IMR-90 (cell line): ENCODE results near the gene STK40. TPM values are rescaled to one million over a fixed set of nuclear protein-coding genes. Genes with fewer than 3 reads are reported as not detected.
A peak's percentile ranks its signal among the peaks of the same experiment; 100 is the strongest.

Experiments
- ATAC-seq: fragments of 200-7000 bp; cut with Tn5 transposase; 2 replicates; pipeline ENCODE4 v1.9.1; 2020; ENCODE audit warnings: low read depth, mild to moderate bottlenecking, moderate library complexity
- BruUV-seq: library from RNA; stranded (reverse); fragments of 400-500 nt; replicated peaks from 2 replicates; lab custom pipeline; 2021; lab: Mats Ljungman, UMichigan
- CTCF ChIA-PET: fragments of 300-600 bp; formaldehyde crosslinking; extraction: SDS; loops from one replicate; lab custom pipeline; 2021; ENCODE audit warnings: antibody characterized with exemption; lab: Yijun Ruan, JAX
- POLR2A ChIA-PET: fragments of 300-600 bp; sonication (Branson Sonifier 250); formaldehyde crosslinking; loops from one replicate; lab custom pipeline; 2022; ENCODE audit warnings: antibody characterized with exemption; ENCODE audit not compliant: unreplicated experiment; lab: Charles Lee
- DNase-seq: peaks from one replicate; pipeline ENCODE4 v3.0.0; 2013
- H2AFZ ChIP-seq: replicated peaks from 2 replicates; pipeline ENCODE3; 2013; ENCODE audit warnings: low read length, mild to moderate bottlenecking; ENCODE audit not compliant: poor library complexity
- H2AK5ac ChIP-seq: 2 replicates; pipeline ENCODE4 v1.6.1; 2013; ENCODE audit warnings: low read depth, low read length, inconsistent platforms
- H2AK9ac ChIP-seq: replicated peaks from 2 replicates; pipeline ENCODE3; 2013; ENCODE audit warnings: mild to moderate bottlenecking, low read depth, low read length, moderate library complexity; ENCODE audit not compliant: poor library complexity
- H2BK120ac ChIP-seq: 2 replicates; pipeline ENCODE4 v1.6.1; 2013; ENCODE audit warnings: low read depth, low read length, inconsistent platforms
- H2BK15ac ChIP-seq: 3 replicates; pipeline ENCODE4 v1.6.1; 2013; ENCODE audit warnings: low read depth, low read length, inconsistent platforms
- H2BK20ac ChIP-seq: 2 replicates; pipeline ENCODE4 v1.6.1; 2013; ENCODE audit warnings: low read depth, mild to moderate bottlenecking, inconsistent platforms, low read length, moderate library complexity
- H2BK5ac ChIP-seq: 2 replicates; pipeline ENCODE4 v1.6.1; 2013; ENCODE audit warnings: mild to moderate bottlenecking, low read depth, low read length, inconsistent platforms; ENCODE audit not compliant: poor library complexity, severe bottlenecking
- H3K14ac ChIP-seq: replicated peaks from 2 replicates; pipeline ENCODE4 v1.6.1; 2013; ENCODE audit warnings: low read depth, low read length, inconsistent platforms
- H3K18ac ChIP-seq: 2 replicates; pipeline ENCODE4 v1.6.1; 2013; ENCODE audit warnings: low read depth, low read length, control low read depth
- H3K23ac ChIP-seq: 2 replicates; pipeline ENCODE4 v1.6.1; 2013; ENCODE audit warnings: low read depth, low read length, inconsistent platforms
- H3K27ac ChIP-seq: 2 replicates; pipeline ENCODE4 v1.5.1; 2013; ENCODE audit warnings: mild to moderate bottlenecking, control low read depth, low read length; ENCODE audit not compliant: insufficient read depth
- H3K27me3 ChIP-seq: 2 replicates; pipeline ENCODE4 v1.6.1; 2013; ENCODE audit warnings: low read length; ENCODE audit not compliant: control insufficient read depth, insufficient read depth
- H3K36me3 ChIP-seq: 2 replicates; pipeline ENCODE4 v1.6.1; 2013; ENCODE audit warnings: low read length, mixed read lengths; ENCODE audit not compliant: control insufficient read depth, insufficient read depth
- H3K4ac ChIP-seq: 2 replicates; pipeline ENCODE4 v1.6.1; 2013; ENCODE audit warnings: low read depth, low read length, inconsistent platforms
- H3K4me1 ChIP-seq: 2 replicates; pipeline ENCODE4 v1.6.1; 2013; ENCODE audit warnings: low read length, mixed read lengths; ENCODE audit not compliant: control insufficient read depth, insufficient read depth
- H3K4me2 ChIP-seq: 2 replicates; pipeline ENCODE4 v1.6.1; 2013; ENCODE audit warnings: low read depth, mild to moderate bottlenecking, control low read depth, low read length, moderate library complexity
- H3K4me3 ChIP-seq: 2 replicates; pipeline ENCODE4 v1.5.1; 2013; ENCODE audit warnings: low read depth, mild to moderate bottlenecking, control low read depth, low read length, moderate library complexity; ENCODE audit not compliant: insufficient read depth
- H3K56ac ChIP-seq: 2 replicates; pipeline ENCODE4 v1.6.1; 2013; ENCODE audit warnings: low read length, inconsistent platforms; ENCODE audit not compliant: insufficient read depth; ENCODE audit errors: extremely low read depth
- H3K79me1 ChIP-seq, 2 experiments: 2 replicates each; pipeline ENCODE4 v1.6.1; 2013; ENCODE audit warnings: low read length in 2 of 2, inconsistent platforms in 1 of 2, low read depth in 1 of 2
- H3K9ac ChIP-seq: 2 replicates; pipeline ENCODE4 v1.6.1; 2013; ENCODE audit warnings: low read depth, low read length, control low read depth
- H3K9me1 ChIP-seq: 2 replicates; pipeline ENCODE4 v1.6.1; 2013; ENCODE audit warnings: low read length, inconsistent platforms; ENCODE audit not compliant: insufficient read depth
- H3K9me3 ChIP-seq: 2 replicates; pipeline ENCODE4 v1.6.1; 2013; ENCODE audit warnings: low read length; ENCODE audit not compliant: control insufficient read depth, insufficient read depth
- H4K20me1 ChIP-seq: 2 replicates; pipeline ENCODE4 v1.6.1; 2013; ENCODE audit warnings: low read length, inconsistent platforms; ENCODE audit not compliant: insufficient read depth
- H4K5ac ChIP-seq: 2 replicates; pipeline ENCODE4 v1.6.1; 2013; ENCODE audit warnings: mild to moderate bottlenecking, low read depth, low read length, control low read depth
- H4K8ac ChIP-seq, 2 experiments: 2 replicates each; pipeline ENCODE4 v1.6.1; 2013; ENCODE audit warnings: low read depth in 2 of 2, low read length in 2 of 2, control low read depth in 1 of 2, inconsistent platforms in 1 of 2
- H4K91ac ChIP-seq: 2 replicates; pipeline ENCODE4 v1.6.1; 2013; ENCODE audit warnings: low read depth, low read length, inconsistent platforms; ENCODE audit not compliant: insufficient read depth
- FOS ChIP-seq: fragments of 150-350 bp; IDR thresholded peaks from 2 replicates; pipeline ENCODE4 v1.6.1; 2016; ENCODE audit warnings: low read depth, low read length
- MAFK ChIP-seq: IDR thresholded peaks from 2 replicates; pipeline ENCODE4 v1.6.1; 2012; ENCODE audit warnings: low read depth, low read length, improper control_type of control experiment
- NFE2L2 ChIP-seq: fragments of 150-350 bp; IDR thresholded peaks from 2 replicates; pipeline ENCODE4 v1.6.1; 2016; ENCODE audit warnings: low read depth, mild to moderate bottlenecking, low read length
- POLR2A ChIP-seq: IDR thresholded peaks from 2 replicates; pipeline ENCODE4 v1.6.1; 2012; ENCODE audit warnings: mild to moderate bottlenecking, low read depth, low read length
- RAD21 ChIP-seq: IDR thresholded peaks from 2 replicates; pipeline ENCODE4 v1.6.1; 2012; ENCODE audit warnings: low read length, improper control_type of control experiment
- RCOR1 ChIP-seq: IDR thresholded peaks from 2 replicates; pipeline ENCODE4 v1.6.1; 2012; ENCODE audit warnings: mild to moderate bottlenecking, low read length, improper control_type of control experiment; ENCODE audit not compliant: insufficient replicate concordance
- RFX5 ChIP-seq: IDR thresholded peaks from 2 replicates; pipeline ENCODE4 v1.8.0; 2012; ENCODE audit warnings: low read depth, mild to moderate bottlenecking, low read length, moderate library complexity
- SMC3 ChIP-seq: fragments of 150-350 bp; IDR thresholded peaks from 2 replicates; pipeline ENCODE4 v1.6.1; 2016; ENCODE audit warnings: low read depth, mild to moderate bottlenecking, antibody characterized with exemption, low read length, moderate library complexity
- WGBS, 2 experiments: methylation state at CpG; one replicate each; pipeline versions ENCODE4 v1.1.5 to v1.1.7; 2013; ENCODE audit warnings: missing lambda C conversion rate in 2 of 2; ENCODE audit not compliant: insufficient read length in 1 of 2; ENCODE audit errors: extremely low coverage in 2 of 2; 5-methylcytosine and 5-hydroxymethylcytosine counted together
- dilution Hi-C: fragments of 300-500 bp; cut with HindIII; formaldehyde crosslinking; loops from one replicate; pipeline ENCODE4 v1.14.3; 2018; ENCODE audit warnings: low sequenced_read_pairs; ENCODE audit not compliant: unreplicated experiment
- in situ Hi-C: fragments of 300-500 bp; cut with MboI; formaldehyde crosslinking; loops from 3 replicates; pipeline ENCODE4 v1.14.3; 2019; ENCODE audit warnings: low sequenced_read_pairs, inconsistent platforms, mixed read lengths
- intact Hi-C: fragments of 100-400 bp; cut with micrococcal nuclease; formaldehyde crosslinking; loops from 2 replicates; pipeline ENCODE4 v1.10.0; 2022
- polyA plus RNA-seq, 3 experiments: library from polyadenylated mRNA; depleted of rRNA; stranded (reverse); fragments of >200 nt; gene quantifications; 2 replicates each; pipeline ENCODE4 v1.2.3, GENCODE V29; 2012; ENCODE audit warnings: low replicate concordance in 1 of 3
- total RNA-seq: library from RNA; depleted of rRNA; stranded (reverse); fragments of >200 nt; gene quantifications from 2 replicates; pipeline ENCODE4 v1.2.3, GENCODE V29; 2012
- TF ChIP-seq, protein P1 (sequence below): fragments of 150-350 bp; IDR thresholded peaks from 2 replicates; pipeline ENCODE4 v1.6.1; 2016; ENCODE audit warnings: low read depth, mild to moderate bottlenecking, low read length, moderate library complexity, borderline replicate concordance

STK40 gene
- total and polyA plus RNA-seq, 2 of the 4 experiments (the other 2 are of a cell fraction): 16.0 to 29.9 TPM

DNA sequence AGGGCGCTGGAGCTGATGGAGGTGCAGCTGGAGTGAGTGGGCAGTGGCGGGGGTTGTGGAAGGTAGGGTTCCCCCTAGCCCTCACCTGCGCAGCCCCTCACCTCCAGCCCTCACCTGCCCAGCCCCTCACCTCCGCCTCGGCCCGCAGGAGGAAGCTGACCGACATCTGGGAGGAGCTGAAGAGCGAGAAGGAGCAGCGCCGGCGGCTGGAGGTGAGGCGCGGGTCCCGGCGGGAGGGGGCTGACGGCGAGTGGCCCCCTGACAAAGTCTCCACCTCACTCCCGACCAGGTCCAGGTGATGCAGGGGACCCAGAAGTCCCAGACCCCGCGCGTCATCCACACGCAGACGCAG lies 65.0 kb downstream of the STK40 start:
- no TSS peak for BruUV-seq
- H3K9me3 ChIP-seq: no peaks in the 10 kb centered on the region
- H3K18ac ChIP-seq: peak overlapping the region; percentile 32; the same call in 1 of the 2 replicates
- peak overlapping the region; percentile 49 for H4K91ac ChIP-seq
- H2BK20ac ChIP-seq: no peak overlapping the region
- peaks cover 24% of the 10 kb centered on the region for H3K4me1 ChIP-seq
- no peak overlapping the region for H3K23ac ChIP-seq
- peaks cover 9% of the 10 kb centered on the region for H3K36me3 ChIP-seq
- H2AFZ ChIP-seq: peak overlapping the region; percentile 86
- no peak overlapping the region for H3K56ac ChIP-seq
- H2AK5ac ChIP-seq: peak overlapping the region; percentile 37
- H3K4me2 ChIP-seq: peak overlapping the region; percentile 68
- H3K27ac ChIP-seq: peak overlapping the region; percentile 21; the same call in 1 of the 2 replicates
- H3K14ac ChIP-seq: peak overlapping the region; percentile 53; the same call in 1 of the 2 replicates
- in situ Hi-C loops: no loop called here
- peaks cover 11% of the 10 kb centered on the region; the same call in 1 of the 2 replicates for H3K9me1 ChIP-seq
- H2BK120ac ChIP-seq: peak overlapping the region; percentile 17; the same call in 1 of the 2 replicates
- ATAC-seq (no peak), DNase-seq (no peak)
- intact Hi-C loops: loop anchor here (1.0 to 5.0 kb wide), 3 partner anchors 47 to 100 kb away; partner anchors contain the start of gene STK40
- ChIA-PET CTCF (no interaction called here), POLR2A (no interaction called here)
- H3K4me3 ChIP-seq: no peak overlapping the region
- no peak overlapping the region for H3K9ac ChIP-seq
- no peak overlapping the region for H4K5ac ChIP-seq
- WGBS, 2 experiments: 0% methylated on average over 4 of the region's 23 CpGs; no CpG with 5 or more reads in 1 of the 2 experiments
- H2BK5ac ChIP-seq: peak overlapping the region; percentile 21
- no peaks in the 10 kb centered on the region for H3K27me3 ChIP-seq
- H4K8ac ChIP-seq: peak overlapping the region; percentile 24 to 61
- TF ChIP-seq, protein P1, sequence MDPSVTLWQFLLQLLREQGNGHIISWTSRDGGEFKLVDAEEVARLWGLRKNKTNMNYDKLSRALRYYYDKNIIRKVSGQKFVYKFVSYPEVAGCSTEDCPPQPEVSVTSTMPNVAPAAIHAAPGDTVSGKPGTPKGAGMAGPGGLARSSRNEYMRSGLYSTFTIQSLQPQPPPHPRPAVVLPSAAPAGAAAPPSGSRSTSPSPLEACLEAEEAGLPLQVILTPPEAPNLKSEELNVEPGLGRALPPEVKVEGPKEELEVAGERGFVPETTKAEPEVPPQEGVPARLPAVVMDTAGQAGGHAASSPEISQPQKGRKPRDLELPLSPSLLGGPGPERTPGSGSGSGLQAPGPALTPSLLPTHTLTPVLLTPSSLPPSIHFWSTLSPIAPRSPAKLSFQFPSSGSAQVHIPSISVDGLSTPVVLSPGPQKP: no peak
- TF ChIP-seq RFX5 (no peak), POLR2A (no peak), MAFK (no peak), SMC3 (no peak), RCOR1 (no peak), FOS (no peak), RAD21 (no peak), NFE2L2 (no peak)
- H3K4ac ChIP-seq: peak overlapping the region; percentile 71
- H4K20me1 ChIP-seq: peaks cover 7% of the 10 kb centered on the region
- peaks cover 0 to 52% of the 10 kb centered on the region in 2 experiments; a peak in 3 of 4 replicates for H3K79me1 ChIP-seq
- peak overlapping the region; percentile 99 for H2AK9ac ChIP-seq
- dilution Hi-C loops: no loop called here
- H2BK15ac ChIP-seq: no peak overlapping the region
